NCI-H345 treated with DMSO at 0.1 percent for 48 hours (cell line): ENCODE data around the gene TRIM39.

Experiments
- DNase-seq: peaks from one replicate; lab custom pipeline; 2025; ENCODE audit not compliant: unreplicated experiment; lab: John Stamatoyannopoulos, UW

Gene TRIM39

GRCh38 chr6:30327232-30327746, 562 bp downstream of the TRIM39 start:
- peak; percentile 69 for DNase-seq

DNA sequence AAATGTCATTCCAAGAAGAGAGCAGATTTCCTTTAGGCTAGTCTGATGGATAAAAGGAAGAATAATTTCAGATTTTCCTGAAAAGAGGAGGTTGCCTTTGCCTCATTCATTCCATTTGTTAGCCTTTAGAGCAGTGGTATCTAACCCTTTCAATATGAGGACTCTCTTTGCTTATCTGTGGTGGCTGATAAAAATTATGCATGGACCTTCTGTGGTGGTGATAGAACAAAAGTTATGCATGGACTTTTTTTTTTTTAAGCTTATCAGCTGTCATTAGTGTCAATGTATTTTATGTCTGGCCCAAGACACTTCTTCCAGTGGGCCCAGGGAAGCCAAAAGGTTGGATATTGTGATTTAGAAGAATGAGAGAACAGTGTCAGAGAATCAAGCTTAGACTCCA, 1.7 kb downstream of the TRIM39 start:
- no peak for DNase-seq

- DNase-seq = no peak
These were observed 2.6 kb downstream of the TRIM39 start for GRCh38 chr6:30329331-30329730.

GRCh38 chr6:30331981-30332380, 5.3 kb downstream of the TRIM39 start:
- no peak for DNase-seq

DNA sequence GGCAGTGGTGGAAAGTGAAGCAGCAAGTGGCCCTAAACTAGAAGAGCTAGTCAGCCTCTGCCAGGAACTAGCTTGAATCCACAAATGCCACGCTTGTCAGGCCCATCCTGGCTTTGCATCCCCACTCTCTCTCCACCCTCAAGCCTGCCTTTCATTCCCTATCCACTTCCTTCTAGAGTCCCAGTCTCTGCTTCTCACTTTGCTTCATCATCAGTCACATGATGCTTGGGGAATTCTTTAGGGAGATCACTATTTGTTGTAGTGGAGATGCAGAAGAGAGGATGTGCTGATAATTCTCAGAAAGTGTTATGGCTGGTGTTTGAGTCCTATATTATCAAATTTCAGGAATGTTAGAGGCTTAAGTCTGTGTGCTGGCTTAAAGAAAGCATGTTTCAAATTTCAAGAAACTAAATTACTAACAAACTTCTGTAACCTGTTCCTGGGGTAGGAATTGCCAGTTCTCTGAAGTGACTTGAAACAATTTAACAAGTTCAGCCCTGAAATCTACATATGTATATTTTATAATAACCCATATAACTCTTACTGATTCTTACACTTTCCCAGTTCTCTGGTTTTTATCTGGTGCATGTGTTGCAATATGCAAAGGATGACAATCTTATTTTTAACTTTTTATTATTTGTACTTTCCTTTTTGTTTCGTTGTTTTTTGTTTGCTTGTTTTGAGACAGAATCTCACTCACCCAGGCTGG, 7.5 kb downstream of the TRIM39 start:
- DNase-seq = no peak

DNA sequence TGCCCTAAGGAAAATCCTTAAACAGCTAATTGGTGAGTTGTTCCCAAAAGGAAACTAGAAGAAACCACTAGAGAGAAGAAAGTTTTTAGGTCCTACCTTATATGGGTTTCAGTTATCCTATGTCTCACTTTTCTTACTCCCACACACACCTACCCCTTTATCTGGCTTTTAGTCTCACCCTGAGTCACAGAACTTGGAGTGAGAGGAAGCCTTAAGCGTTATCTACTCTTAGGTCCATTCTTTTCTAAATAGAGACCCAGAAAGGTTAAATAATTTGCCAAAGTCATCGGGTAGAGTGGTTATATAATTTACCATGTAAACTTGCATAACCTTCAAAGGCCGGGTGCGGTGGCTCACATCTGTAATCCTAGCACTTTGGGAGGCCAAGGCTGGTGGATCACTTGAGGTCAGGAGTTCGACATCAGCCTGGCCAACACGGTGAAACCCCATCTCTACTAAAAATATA, 13.9 kb downstream of the TRIM39 start:
- DNase-seq = no peak

DNA sequence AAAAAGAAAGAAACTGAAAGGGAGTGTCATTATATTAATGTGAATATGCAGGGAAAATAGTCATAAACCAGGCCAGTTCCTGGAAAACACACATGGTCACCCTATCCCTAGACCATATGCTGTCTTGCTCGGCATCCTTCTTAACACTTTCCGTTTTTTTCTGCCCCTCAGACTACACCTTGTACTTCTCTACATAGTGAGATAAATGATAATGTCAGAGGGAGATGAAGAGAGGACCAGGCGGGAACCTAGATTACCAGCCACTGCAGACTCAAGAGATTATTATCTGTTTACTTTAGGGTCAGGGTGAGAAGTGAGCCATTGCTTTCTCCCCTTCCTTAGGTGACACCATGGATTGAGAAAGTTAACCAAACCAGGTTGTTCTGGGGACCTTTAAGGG, 14.5 kb downstream of the TRIM39 start:
- DNase-seq = no peak

- DNase-seq = no peak
These were observed 15.0 kb downstream of the TRIM39 start for GRCh38 chr6:30341728-30342127.

DNA sequence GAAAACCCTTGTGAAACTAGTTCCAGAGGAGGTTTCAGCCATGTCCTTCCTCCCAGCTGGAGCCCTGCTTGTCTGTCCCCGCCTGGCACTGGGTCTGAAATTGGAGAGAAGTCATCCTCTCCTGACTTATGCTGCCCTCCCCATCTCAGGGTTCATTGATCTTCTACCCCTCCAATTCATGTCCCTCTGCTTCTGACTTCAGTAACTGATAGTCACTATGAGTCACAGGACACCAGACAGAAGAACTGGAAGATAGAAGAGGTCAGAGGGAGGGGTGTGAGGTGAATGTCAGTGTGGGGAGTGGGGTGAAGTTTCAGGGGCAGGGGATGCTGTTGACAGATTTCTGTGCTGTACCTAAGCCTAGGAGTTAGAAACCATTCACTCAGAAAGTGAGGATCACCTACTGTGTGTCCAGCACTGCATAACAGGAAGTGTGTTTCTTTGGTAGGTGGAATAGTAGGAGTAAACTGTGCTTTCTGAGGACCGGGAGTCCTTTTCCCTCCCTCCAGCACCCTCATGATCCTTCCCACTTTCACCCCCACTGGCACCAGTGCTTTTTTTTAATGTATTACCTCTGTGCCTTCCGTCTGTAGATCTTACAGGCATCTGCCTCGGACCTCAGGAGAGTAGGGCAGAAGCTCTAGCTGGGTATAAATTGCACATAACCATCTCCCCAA, 17.6 kb downstream of the TRIM39 start:
- DNase-seq = no peak

- peak; percentile 60 for DNase-seq
These were observed 18.3 kb downstream of the TRIM39 start, which contains the start of gene RPP21 for GRCh38 chr6:30344868-30345671. Gene RPP21 (plus strand): TSS chr6:30345156. CDS start chr6:30345172, 16 bp downstream.

GRCh38 chr6:30345852-30346251, 19.1 kb downstream of the TRIM39 start:
- DNase-seq = no peak

DNA sequence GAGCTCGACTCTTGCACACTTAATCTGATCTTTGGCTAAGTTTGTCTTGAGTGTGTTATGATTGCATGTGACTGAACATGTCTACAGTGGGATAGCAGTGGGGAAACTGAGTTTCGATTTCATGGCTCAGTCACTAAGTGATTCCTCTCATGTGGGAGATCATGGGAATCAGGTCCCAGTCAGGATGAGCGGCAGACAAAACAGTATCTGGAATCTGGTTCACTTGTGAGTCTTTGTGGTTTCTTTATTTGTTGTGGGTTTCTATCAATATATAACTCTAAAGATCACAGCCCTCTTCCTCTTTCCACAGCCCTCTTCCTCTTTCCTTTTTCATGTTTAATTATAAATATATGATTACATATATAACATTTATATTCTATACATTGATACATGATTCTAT, 22.2 kb downstream of the TRIM39 start:
- no peak for DNase-seq

DNA sequence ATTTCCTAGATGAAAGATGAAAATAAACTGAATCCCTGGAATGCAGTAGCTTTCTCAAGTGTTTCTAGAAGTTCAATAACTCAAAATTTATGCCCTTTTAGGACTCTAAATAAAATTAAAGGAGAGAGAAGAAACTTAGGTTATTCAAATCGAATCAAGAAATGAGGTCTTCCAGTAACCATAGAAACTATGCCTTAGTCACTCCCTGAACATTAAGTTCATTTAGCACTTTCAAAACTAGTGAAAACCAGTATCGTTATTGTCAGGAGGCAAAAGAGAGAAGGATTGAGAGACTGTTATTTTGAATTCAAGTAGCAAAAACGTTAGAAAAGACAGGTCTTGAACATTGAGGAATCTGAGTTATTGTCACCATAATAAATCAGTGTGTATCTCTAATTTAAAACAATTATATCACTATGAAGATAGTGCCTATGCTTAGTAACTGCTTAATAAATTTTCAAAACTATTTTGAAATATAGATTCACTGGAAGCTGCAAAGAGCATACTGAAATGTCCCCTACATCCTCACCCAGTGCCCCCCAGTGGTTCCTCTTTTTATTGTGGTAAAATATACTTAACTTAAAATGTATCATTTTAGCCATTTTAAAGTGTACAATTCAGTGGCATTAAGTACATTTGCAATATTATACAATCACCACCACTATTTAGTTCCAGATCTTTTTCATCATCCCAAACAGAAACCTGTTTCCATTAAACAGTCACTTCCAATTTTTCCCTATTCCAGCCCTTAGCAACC, 22.9 kb downstream of the TRIM39 start:
- DNase-seq = no peak

- no peak for DNase-seq
These were observed 23.8 kb downstream of the TRIM39 start for GRCh38 chr6:30350524-30350923.

- DNase-seq = no peak
These were observed 25.8 kb downstream of the TRIM39 start for GRCh38 chr6:30352550-30352949.

DNA sequence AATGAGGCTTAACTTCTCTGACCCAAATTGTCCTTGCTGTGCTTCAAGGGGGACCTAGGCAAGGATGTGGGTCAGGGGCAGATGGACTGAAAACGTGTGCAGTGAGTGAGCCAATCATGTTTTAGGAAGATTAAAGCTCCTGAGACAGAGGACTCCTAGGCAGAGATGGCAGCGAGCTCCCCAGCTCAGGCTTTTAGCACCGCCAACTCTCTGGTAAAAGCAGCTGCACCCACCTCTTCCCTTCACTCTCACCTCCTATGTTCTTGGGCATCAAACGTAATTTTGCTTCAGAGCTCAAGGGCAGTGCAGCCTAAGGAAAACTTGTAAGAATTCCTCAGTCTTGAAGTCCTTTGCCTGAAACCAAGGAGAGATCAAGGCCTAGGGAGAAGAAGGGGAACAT, 28.6 kb downstream of the TRIM39 start:
- no peak for DNase-seq

DNA sequence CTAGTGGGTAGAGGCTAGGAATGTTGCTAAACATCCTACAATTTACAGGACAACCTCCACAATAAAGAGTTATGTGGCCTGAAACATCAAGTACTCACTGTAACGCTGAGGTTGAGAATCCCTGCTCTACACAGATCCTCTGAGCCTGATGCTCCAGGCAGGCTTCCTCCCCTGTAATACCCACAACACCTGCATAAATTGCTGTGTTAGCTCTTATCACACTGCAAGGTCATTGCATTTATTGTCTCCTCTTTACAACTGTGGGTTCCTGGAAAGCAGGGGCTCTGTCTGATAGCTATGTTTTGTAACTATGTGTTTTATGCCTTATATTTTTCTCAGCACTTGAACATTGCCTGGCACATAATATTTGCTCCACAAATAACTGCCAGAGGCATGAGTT, 29.8 kb downstream of the TRIM39 start:
- no peak for DNase-seq

- peak; percentile 51 for DNase-seq
These were observed 31.2 kb downstream of the TRIM39 start for GRCh38 chr6:30357678-30358540.

GRCh38 chr6:30359276-30359675, 32.5 kb downstream of the TRIM39 start:
- DNase-seq = no peak

GRCh38 chr6:30360139-30360538, 33.4 kb downstream of the TRIM39 start:
- DNase-seq = no peak
